Loucy (cell line): ENCODE data around the gene PCCA.

Experiments used
- H2AFZ ChIP-seq: fragments of 200-600 bp; sonication (generic); 2 replicates; pipeline ENCODE4 v1.6.0; 2016; ENCODE audit warnings: antibody characterized with exemption, mild to moderate bottlenecking, low read length, moderate library complexity
- H3F3A ChIP-seq: fragments of 200-600 bp; 2 replicates; pipeline ENCODE4 v1.6.0; 2016; ENCODE audit warnings: antibody characterized with exemption, low read depth, mild to moderate bottlenecking
- H3K27me3 ChIP-seq: fragments of 200-600 bp; sonication (generic); 2 replicates; pipeline ENCODE4 v1.6.1; 2014; ENCODE audit warnings: low read length, mild to moderate bottlenecking; ENCODE audit not compliant: insufficient read depth, poor library complexity, severe bottlenecking
- H3K36me3 ChIP-seq: fragments of 200-600 bp; sonication (generic); 2 replicates; pipeline ENCODE4 v1.6.1; 2016; ENCODE audit warnings: low read length; ENCODE audit not compliant: insufficient read depth
- H3K4me1 ChIP-seq: fragments of 200-600 bp; sonication (generic); 2 replicates; pipeline ENCODE4 v1.5.1; 2014; ENCODE audit warnings: low read length, mild to moderate bottlenecking; ENCODE audit not compliant: insufficient read depth, poor library complexity, severe bottlenecking
- H3K4me2 ChIP-seq: fragments of 200-600 bp; sonication (generic); 2 replicates; pipeline ENCODE4 v1.6.0; 2014; ENCODE audit warnings: antibody characterized with exemption, low read length, low read depth, mild to moderate bottlenecking; ENCODE audit not compliant: poor library complexity, severe bottlenecking
- H3K4me3 ChIP-seq: fragments of 200-600 bp; sonication (generic); 2 replicates; pipeline ENCODE4 v1.5.1; 2014; ENCODE audit warnings: low read length, mild to moderate bottlenecking, mixed read lengths; ENCODE audit not compliant: poor library complexity, severe bottlenecking
- H3K79me2 ChIP-seq: fragments of 200-600 bp; sonication (generic); 2 replicates; pipeline ENCODE4 v1.6.1; 2014; ENCODE audit warnings: low read length; ENCODE audit not compliant: insufficient read depth
- H3K9ac ChIP-seq: fragments of 200-600 bp; sonication (generic); 2 replicates; pipeline ENCODE4 v1.6.0; 2014; ENCODE audit warnings: mild to moderate bottlenecking, low read depth, low read length, moderate library complexity; ENCODE audit not compliant: poor library complexity, severe bottlenecking
- H3K9me2 ChIP-seq: fragments of 200-600 bp; sonication (generic); replicated peaks from 2 replicates; pipeline ENCODE4 v1.6.1; 2016; ENCODE audit warnings: low read depth, low read length, mixed read lengths
- H3K9me3 ChIP-seq: fragments of 200-600 bp; sonication (generic); 2 replicates; pipeline ENCODE4 v1.6.1; 2014; ENCODE audit warnings: mild to moderate bottlenecking, antibody characterized with exemption, low read length, low read depth; ENCODE audit not compliant: insufficient read depth
- H4K20me1 ChIP-seq: fragments of 200-600 bp; sonication (generic); 2 replicates; pipeline ENCODE4 v1.6.0; 2014; ENCODE audit warnings: antibody characterized with exemption, low read length, mild to moderate bottlenecking; ENCODE audit not compliant: insufficient read depth, poor library complexity, severe bottlenecking
- CTCF ChIP-seq: fragments of 200-600 bp; sonication (generic); conservative IDR thresholded peaks from 2 replicates; pipeline ENCODE4 v1.5.1; 2014; ENCODE audit warnings: mild to moderate bottlenecking, antibody characterized with exemption, low read length
- EZH2phosphoT487 ChIP-seq: fragments of 200-600 bp; IDR thresholded peaks from 2 replicates; pipeline ENCODE4 v1.6.1; 2018; ENCODE audit warnings: antibody characterized with exemption, mild to moderate bottlenecking, moderate library complexity, borderline replicate concordance

Gene PCCA

DNA sequence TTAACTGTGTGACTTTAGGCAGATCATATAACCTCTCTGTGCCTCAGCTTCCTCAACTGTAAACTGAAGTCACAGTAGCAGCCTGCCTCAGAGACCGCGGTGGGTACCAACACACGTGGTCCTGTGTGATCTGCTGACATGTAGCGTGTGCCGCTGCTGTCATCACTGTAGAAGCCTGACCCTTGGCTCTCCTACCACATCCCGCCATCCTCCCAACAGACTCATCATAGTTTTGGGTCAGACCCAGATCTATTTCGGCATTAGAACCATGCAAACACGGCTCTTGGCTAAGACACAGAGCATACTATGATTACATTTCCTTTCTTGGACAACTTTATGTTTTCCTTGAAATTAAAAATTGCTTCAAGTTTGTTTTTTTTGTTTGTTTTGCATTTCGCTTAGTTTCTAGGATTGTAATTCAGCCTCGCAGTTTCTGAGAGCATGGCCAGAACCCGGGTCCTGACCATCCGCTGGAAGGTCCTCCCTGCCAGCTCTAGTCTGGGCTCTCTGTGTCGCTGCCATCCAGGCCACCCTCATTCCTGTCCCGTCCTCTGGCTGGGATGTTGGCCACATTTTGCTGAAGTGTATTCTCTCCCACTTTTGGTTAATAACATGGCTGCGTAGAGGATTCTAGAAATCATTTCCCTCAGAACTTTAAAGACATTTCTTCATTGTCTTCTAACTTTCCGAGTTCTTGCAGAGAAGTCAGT is 446.7 kb downstream of the PCCA start:
- no peak for TF ChIP-seq EZH2phosphoT487
- TF ChIP-seq CTCF = no peak
- no peaks in the 10 kb centered on the region for H3K27me3 ChIP-seq
- H3K9ac ChIP-seq = no peak overlapping the region
- H3K79me2 ChIP-seq = no peaks in the 10 kb centered on the region
- H3K36me3 ChIP-seq = no peaks in the 10 kb centered on the region
- no peak overlapping the region for H2AFZ ChIP-seq
- no peaks in the 10 kb centered on the region for H3K9me3 ChIP-seq
- no peaks in the 10 kb centered on the region for H3F3A ChIP-seq
- peaks cover 14% of the 10 kb centered on the region for H3K4me1 ChIP-seq
- no peaks in the 10 kb centered on the region for H4K20me1 ChIP-seq
- no peaks in the 10 kb centered on the region for H3K9me2 ChIP-seq
- H3K4me2 ChIP-seq = no peak overlapping the region
- no peak overlapping the region for H3K4me3 ChIP-seq

- H3K4me3 ChIP-seq = no peak overlapping the region
- H3K9ac ChIP-seq = no peak overlapping the region
- H3K9me2 ChIP-seq = no peaks in the 10 kb centered on the region
- H2AFZ ChIP-seq = no peak overlapping the region
- no peaks in the 10 kb centered on the region for H3K79me2 ChIP-seq
- no peaks in the 10 kb centered on the region for H3K27me3 ChIP-seq
- TF ChIP-seq CTCF = no peak
- no peak for TF ChIP-seq EZH2phosphoT487
- no peaks in the 10 kb centered on the region for H3K36me3 ChIP-seq
- no peaks in the 10 kb centered on the region for H3F3A ChIP-seq
- H3K9me3 ChIP-seq = no peaks in the 10 kb centered on the region
- peaks cover 14% of the 10 kb centered on the region for H3K4me1 ChIP-seq
- H3K4me2 ChIP-seq = no peak overlapping the region
- H4K20me1 ChIP-seq = no peaks in the 10 kb centered on the region
These were observed 447.8 kb downstream of the PCCA start for GRCh38 chr13:100536643-100537180.

- H3K9me3 ChIP-seq = no peaks in the 10 kb centered on the region
- H3K9me2 ChIP-seq = no peaks in the 10 kb centered on the region
- H3K27me3 ChIP-seq = no peaks in the 10 kb centered on the region
- H3F3A ChIP-seq = no peaks in the 10 kb centered on the region
- no peaks in the 10 kb centered on the region for H4K20me1 ChIP-seq
- H3K4me2 ChIP-seq = no peak overlapping the region
- TF ChIP-seq CTCF (no peak), EZH2phosphoT487 (no peak)
- H3K4me3 ChIP-seq = no peak overlapping the region
- H3K79me2 ChIP-seq = no peaks in the 10 kb centered on the region
- H3K9ac ChIP-seq = no peak overlapping the region
- H2AFZ ChIP-seq = no peak overlapping the region
- no peaks in the 10 kb centered on the region for H3K36me3 ChIP-seq
- H3K4me1 ChIP-seq = peaks cover 14% of the 10 kb centered on the region
These were observed 448.6 kb downstream of the PCCA start for GRCh38 chr13:100537486-100537885.
